ENCODE measurements around the gene FAM171A2. TPM values are rescaled to one million over a fixed set of nuclear protein-coding genes. Genes with fewer than 3 reads are reported as not detected.

FAM171A2 gene
- total and polyA plus RNA-seq, 10 of the 15 experiments (the other 5 are each of a cell fraction or from before 2014, with no cell fraction given): 0.08 to 1.7 (median 0.27) TPM; not detected in 2

DNA sequence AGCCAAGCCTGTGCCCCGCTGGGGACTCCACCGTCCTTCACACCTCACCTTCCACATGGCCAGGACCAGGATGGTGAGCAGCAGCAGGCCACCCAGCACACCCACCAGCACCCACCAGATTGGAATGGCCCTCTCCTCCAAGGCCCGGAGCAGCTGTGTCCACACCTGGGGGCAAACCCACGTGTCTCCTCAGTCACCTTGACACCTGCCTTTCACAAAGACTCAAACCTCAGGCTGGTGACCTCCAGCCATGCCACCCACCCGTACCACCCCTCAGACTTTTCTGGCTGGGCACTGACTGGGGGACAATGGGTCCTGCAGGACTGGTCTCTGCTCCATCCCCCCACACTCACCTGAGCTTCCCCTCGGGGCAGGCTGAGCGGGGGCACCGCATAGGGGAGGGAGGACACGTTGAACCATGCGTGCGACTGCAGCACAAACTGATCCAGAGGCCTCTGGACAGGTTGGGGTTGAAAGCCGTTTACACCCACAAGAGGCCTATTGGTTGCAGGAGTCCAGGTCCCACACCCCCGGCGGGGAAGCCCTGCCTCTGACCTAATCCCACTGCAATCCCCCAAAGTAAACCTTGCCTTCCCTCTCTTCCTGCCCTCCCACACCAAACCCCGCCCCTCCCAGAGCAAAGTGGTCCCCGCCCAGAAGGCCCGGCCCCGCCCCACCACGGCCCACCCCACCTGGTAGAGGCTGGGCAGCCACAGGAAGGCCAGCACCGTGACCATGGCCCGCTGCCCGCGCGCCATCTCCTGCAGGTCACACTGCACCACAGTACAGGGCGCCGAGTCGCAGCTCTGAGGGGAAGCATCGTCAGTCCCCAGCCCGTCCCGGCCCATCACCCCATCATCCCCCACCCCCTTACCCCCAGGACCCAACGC is 10.9 kb upstream of the FAM171A2 start (continued):
- TF ChIP-seq NRF1 (conservative IDR thresholded peaks at IDR 0.05; ENCODE audit: low read depth, low read length): no peak
- TF ChIP-seq LARP7 (IDR thresholded peaks at IDR 0.05): no peak
- no peak for TF ChIP-seq SUZ12 (IDR thresholded peaks at IDR 0.05; ENCODE audit: unreplicated experiment)

DNA sequence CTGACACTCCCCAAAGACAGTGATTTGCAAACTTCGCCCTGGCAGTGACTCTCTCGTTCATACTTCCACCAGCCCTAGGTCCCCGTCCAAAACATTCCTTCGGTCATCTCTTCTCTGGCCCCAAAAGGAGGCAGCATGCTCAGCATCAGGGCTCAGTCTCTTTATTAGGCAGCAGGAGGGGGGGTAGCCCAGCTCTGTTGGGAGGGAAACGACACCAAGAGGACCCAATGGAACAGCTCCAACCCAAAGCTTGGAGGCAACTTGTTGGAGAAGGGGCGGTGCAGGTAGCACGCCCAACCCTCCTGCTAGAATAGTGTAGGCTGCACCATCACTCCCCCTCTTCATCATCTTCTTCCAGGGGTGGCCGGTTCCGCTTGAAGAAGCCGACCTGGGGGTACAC is 8.4 kb upstream of the FAM171A2 start:
- in situ Hi-C loops (cut with MboI) (no loop called here), intact Hi-C loops (cut with micrococcal nuclease; ENCODE audit: unreplicated experiment) (no loop called here)
- FAIRE-seq (no peak), DNase-seq (ENCODE audit: low read depth, low spot score) (no peak), ATAC-seq (no peak)
- ChIA-PET RAD21 (ENCODE audit: unreplicated experiment) (no interaction called here), POLR2A (no interaction called here), SMC1A (ENCODE audit: uncharacterized antibody, unreplicated experiment) (no interaction called here), CTCF (interaction anchor here (1.2 kb wide), 1 partner anchor 9 kb away, joined by 3 read pairs; the partner anchor contains the start of gene FAM171A2)
- WGBS (ENCODE audit: insufficient coverage, insufficient replicate concordance, low lambda C conversion rate, missing lambda C conversion rate): 65% methylated on average over 10 of the region's 10 CpGs
- no peak overlapping the region for H3K9ac ChIP-seq (ENCODE audit: control insufficient read depth, insufficient read depth, low read length)
- no peak overlapping the region for H3K27ac ChIP-seq (ENCODE audit: control insufficient read depth, insufficient read depth)
- H3K36me3 ChIP-seq (ENCODE audit: control insufficient read depth in 2 of 2, insufficient read depth in 2 of 2, low read length in 1 of 2): no peaks in the 10 kb centered on the region
- H3K4me2 ChIP-seq (ENCODE audit: control insufficient read depth, insufficient read depth): no peak overlapping the region
- H3K4me3 ChIP-seq: no peak overlapping the region
- H3K79me2 ChIP-seq (ENCODE audit: control insufficient read depth, insufficient read depth, low read length): no peaks in the 10 kb centered on the region
- no peaks in the 10 kb centered on the region; a peak in 2 of 4 replicates for H3K27me3 ChIP-seq (replicated peaks in 1 of 2; ENCODE audit: control insufficient read depth in 2 of 2, insufficient read depth in 2 of 2, low read length in 1 of 2)
- peaks cover 9% of the 10 kb centered on the region for H3K4me1 ChIP-seq (ENCODE audit: control insufficient read depth, insufficient read depth, low read length)
- H2AFZ ChIP-seq (ENCODE audit: control insufficient read depth, low read depth, low read length): no peak overlapping the region
- no peaks in the 10 kb centered on the region; the same call in 2 of the 3 replicates for H3K9me3 ChIP-seq (replicated peaks; ENCODE audit: control insufficient read depth, insufficient read depth, low read length)
- BruUV-seq (replicated peaks): no TSS peak
- TF ChIP-seq ASH2L (IDR thresholded peaks at IDR 0.05; ENCODE audit: borderline replicate concordance, low read depth) (no peak), TBL1XR1 (IDR thresholded peaks at IDR 0.05; ENCODE audit: low read depth, low read length) (no peak), LARP7 (IDR thresholded peaks at IDR 0.05) (no peak), CREB1 (IDR thresholded peaks at IDR 0.05; ENCODE audit: low read depth) (no peak), POLR2AphosphoS2 (IDR thresholded peaks at IDR 0.05; ENCODE audit: low read depth, low read length) (no peak), NR2C2 (IDR thresholded peaks at IDR 0.05; ENCODE audit: borderline replicate concordance, control insufficient read depth, insufficient read length, low read depth) (no peak), ZNF24 (IDR thresholded peaks at IDR 0.05) (no peak), MTA3 (IDR thresholded peaks at IDR 0.05; ENCODE audit: borderline replicate concordance, low read length) (no peak), MXI1 (IDR thresholded peaks at IDR 0.05; ENCODE audit: low read depth, low read length) (no peak), NFYA (IDR thresholded peaks at IDR 0.05; ENCODE audit: borderline replicate concordance, low read depth, low read length) (no peak), POLR2AphosphoS5 (IDR thresholded peaks at IDR 0.05; ENCODE audit: low read length) (no peak), TARDBP (IDR thresholded peaks at IDR 0.05; ENCODE audit: borderline replicate concordance) (no peak), BMI1 (IDR thresholded peaks at IDR 0.05; ENCODE audit: borderline replicate concordance) (no peak), TCF7 (IDR thresholded peaks at IDR 0.05; ENCODE audit: borderline replicate concordance) (no peak), BCL11A (IDR thresholded peaks at IDR 0.05; ENCODE audit: low read depth, low read length) (no peak), MEF2B (IDR thresholded peaks at IDR 0.05; ENCODE audit: partially characterized antibody, poor library complexity, severe bottlenecking) (no peak)
- TF ChIP-seq, protein P1, sequence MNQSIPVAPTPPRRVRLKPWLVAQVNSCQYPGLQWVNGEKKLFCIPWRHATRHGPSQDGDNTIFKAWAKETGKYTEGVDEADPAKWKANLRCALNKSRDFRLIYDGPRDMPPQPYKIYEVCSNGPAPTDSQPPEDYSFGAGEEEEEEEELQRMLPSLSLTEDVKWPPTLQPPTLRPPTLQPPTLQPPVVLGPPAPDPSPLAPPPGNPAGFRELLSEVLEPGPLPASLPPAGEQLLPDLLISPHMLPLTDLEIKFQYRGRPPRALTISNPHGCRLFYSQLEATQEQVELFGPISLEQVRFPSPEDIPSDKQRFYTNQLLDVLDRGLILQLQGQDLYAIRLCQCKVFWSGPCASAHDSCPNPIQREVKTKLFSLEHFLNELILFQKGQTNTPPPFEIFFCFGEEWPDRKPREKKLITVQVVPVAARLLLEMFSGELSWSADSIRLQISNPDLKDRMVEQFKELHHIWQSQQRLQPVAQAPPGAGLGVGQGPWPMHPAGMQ (IDR thresholded peaks at IDR 0.05; ENCODE audit: borderline replicate concordance): no peak
- TF ChIP-seq, protein P2, sequence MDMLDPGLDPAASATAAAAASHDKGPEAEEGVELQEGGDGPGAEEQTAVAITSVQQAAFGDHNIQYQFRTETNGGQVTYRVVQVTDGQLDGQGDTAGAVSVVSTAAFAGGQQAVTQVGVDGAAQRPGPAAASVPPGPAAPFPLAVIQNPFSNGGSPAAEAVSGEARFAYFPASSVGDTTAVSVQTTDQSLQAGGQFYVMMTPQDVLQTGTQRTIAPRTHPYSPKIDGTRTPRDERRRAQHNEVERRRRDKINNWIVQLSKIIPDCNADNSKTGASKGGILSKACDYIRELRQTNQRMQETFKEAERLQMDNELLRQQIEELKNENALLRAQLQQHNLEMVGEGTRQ (IDR thresholded peaks at IDR 0.05; ENCODE audit: borderline replicate concordance, low read depth, low read length): no peak
- no peaks in the 10 kb centered on the region for H4K20me1 ChIP-seq (ENCODE audit: control insufficient read depth, insufficient read depth)
